Body of pancreas (tissue), 4 donors: ENCODE measurements around the gene PDS5A.

Experiments used
- POLR2A ChIP-seq, 3 donors: fragments of 450-650 bp; IDR thresholded peaks; one replicate each; pipeline ENCODE4 v1.6.1; 2016; ENCODE audit warnings: antibody characterized with exemption in 3 of 3, mild to moderate bottlenecking in 2 of 3
- TF ChIP-seq, protein P1 (sequence below), 7 experiments: fragments of 450-650 bp in 4 of 7; fragments of 200-600 bp in 3 of 7; sonication (generic) in 3 of 7; IDR thresholded peaks; one replicate each; pipeline ENCODE4 v1.5.1; 2016 to 2019; ENCODE audit warnings: antibody characterized with exemption in 7 of 7

DNA sequence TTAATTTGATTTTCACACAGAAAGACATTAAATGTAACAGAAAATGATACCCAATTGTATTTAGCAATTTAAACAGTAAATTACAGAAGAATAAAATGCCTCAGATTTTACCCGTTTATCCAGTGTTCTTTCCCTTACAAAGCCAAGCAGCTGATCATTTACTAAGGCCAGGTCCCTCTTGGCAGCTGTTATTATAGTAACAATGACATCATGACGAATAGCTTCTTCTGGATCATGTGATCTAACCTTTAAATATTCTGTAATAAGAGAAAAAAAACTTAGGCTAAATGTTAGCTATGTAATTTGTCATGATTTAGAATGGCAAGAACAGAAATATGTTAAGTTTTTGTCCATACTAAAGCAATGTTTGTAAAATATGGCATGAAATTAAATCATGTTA is 69.4 kb downstream of the PDS5A start:
- TF ChIP-seq, protein P1, sequence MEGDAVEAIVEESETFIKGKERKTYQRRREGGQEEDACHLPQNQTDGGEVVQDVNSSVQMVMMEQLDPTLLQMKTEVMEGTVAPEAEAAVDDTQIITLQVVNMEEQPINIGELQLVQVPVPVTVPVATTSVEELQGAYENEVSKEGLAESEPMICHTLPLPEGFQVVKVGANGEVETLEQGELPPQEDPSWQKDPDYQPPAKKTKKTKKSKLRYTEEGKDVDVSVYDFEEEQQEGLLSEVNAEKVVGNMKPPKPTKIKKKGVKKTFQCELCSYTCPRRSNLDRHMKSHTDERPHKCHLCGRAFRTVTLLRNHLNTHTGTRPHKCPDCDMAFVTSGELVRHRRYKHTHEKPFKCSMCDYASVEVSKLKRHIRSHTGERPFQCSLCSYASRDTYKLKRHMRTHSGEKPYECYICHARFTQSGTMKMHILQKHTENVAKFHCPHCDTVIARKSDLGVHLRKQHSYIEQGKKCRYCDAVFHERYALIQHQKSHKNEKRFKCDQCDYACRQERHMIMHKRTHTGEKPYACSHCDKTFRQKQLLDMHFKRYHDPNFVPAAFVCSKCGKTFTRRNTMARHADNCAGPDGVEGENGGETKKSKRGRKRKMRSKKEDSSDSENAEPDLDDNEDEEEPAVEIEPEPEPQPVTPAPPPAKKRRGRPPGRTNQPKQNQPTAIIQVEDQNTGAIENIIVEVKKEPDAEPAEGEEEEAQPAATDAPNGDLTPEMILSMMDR (IDR thresholded peaks at IDR 0.05) = no peak
- no peak for TF ChIP-seq POLR2A (IDR thresholded peaks at IDR 0.05)
